ENCODE results near the gene KRTAP5-1. TPM values are rescaled to one million over a fixed set of nuclear protein-coding genes. Genes with fewer than 3 reads are reported as not detected.

The KRTAP5-1 gene
- total RNA-seq, 1 donor from 2014 or later = not detected

DNA sequence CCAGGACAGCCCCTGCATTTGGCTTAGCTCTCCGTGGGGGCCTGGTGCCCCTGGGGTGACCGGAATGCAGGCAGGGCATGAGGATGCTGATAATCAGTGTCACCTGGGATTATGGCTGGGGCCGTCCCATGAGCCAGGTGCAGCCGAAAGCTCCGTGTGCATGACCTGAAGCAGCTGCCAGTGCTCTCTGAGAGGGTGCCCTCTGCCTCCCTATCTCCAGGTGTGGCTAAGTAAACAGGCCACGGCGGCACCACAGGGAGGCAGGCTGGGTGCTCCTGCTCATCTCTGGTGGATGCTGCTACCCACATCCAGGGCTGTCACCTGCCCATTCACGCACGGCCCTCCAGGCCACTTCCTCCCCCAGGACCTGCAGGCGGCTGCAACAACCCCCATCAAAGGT is 42.8 kb downstream of the KRTAP5-1 start:
- no peak for DNase-seq

DNA sequence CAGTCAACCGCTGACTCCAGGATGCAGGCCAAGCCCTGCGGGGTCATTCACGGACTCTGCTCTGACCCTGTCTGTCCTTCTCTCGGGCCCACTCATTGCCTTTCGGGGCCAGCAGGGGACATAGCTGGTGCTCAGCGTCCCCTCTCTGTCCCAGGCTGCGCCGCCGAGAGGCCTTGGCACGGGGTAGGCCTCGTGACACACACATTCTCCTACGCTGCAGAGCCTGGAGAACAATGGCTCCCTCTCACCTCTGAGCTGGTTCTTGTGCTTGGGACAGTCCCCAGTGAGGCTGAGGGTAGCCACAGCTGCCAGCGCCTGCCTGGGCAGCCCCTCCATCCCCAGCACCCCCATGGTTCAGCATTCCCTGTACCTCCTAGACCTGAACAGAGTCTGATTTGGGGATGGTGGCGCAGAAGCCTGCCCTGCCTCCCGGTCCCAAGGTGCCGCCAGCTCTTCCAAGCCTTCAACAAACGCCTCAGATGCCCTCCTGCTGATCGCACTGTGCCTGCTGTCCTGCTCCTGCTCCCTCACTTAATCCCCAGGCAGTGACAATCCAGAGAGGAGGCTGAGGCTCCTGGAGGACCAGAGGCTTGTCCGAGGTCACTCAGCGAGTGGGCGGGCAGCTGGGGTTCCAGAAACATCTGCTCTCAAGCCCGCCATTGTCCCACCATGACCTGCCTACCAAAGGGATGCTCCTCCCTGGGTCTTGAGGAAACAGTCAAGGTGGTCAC is 43.4 kb downstream of the KRTAP5-1 start:
- peak; percentile 52 for DNase-seq

GRCh38 chr11:1540074-1540473 is 45.0 kb downstream of the KRTAP5-1 start:
- DNase-seq = no peak

DNA sequence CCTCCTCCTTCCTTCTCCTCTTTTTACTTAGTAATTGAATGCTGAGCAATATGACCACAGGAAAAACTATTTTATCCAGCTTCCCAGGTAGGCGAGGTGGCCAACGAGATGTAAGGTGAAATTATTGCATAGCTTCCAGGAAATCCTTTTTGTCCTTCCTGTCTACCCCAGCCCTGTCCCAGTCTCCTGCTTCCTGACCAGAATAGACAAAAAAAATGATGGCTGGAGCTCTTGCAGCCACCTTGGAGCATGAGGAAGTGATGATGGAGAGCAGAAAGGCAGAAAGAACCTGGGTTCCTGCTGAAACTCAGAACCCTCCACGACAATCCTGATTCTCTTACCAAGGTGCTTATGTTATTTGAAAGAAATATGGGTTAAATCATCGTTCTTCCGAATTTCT is 46.9 kb downstream of the KRTAP5-1 start:
- DNase-seq = no peak

GRCh38 chr11:1536065-1536843 is 48.8 kb downstream of the KRTAP5-1 start:
- no peak for DNase-seq

GRCh38 chr11:1534682-1535081 is 50.4 kb downstream of the KRTAP5-1 start:
- DNase-seq = peak; percentile 30

Other genes starting within 250 kb of the KRTAP5-1 start
- gene BRSK2, start 195.3 kb downstream of the KRTAP5-1 start, total RNA-seq = 32.8 TPM
- 13.7 TPM for gene MOB2, start 98.5 kb downstream of the KRTAP5-1 start, total RNA-seq
- 5.6 TPM for gene DUSP8, start 13.0 kb downstream of the KRTAP5-1 start, total RNA-seq
- gene KRTAP5-2, start 13.0 kb upstream of the KRTAP5-1 start, total RNA-seq = not detected
- gene KRTAP5-3, start 23.2 kb upstream of the KRTAP5-1 start, total RNA-seq = not detected
- gene KRTAP5-4, start 36.9 kb upstream of the KRTAP5-1 start, total RNA-seq = not detected
- gene KRTAP5-5, start 44.5 kb upstream of the KRTAP5-1 start, total RNA-seq = not detected
- gene KRTAP5-6, start 111.9 kb upstream of the KRTAP5-1 start, total RNA-seq = not detected
- 0.31 TPM for gene IFITM10, start 165.3 kb upstream of the KRTAP5-1 start, total RNA-seq
- 35.9 TPM for gene CTSD, start 178.6 kb upstream of the KRTAP5-1 start, total RNA-seq
- gene SYT8, start 249.7 kb upstream of the KRTAP5-1 start, total RNA-seq = not detected